ENCODE measurements around the gene CYP4F22. TPM values are rescaled to one million over a fixed set of nuclear protein-coding genes. Genes with fewer than 3 reads are reported as not detected.

The CYP4F22 gene
- total RNA-seq, 2 donors from 2014 or later: 0.19 to 0.22 TPM

- no peaks in the 10 kb centered on the region for H3K9me3 ChIP-seq
- H3K9ac ChIP-seq (ENCODE audit: low read depth in 2 of 2, low read length in 2 of 2): no peak overlapping the region
- H3K4me1 ChIP-seq: no peaks in the 10 kb centered on the region
- intact Hi-C loops (cut with DNase I): no loop called here
- no peak for TF ChIP-seq CTCF (IDR thresholded peaks at IDR 0.05)
- H3K27ac ChIP-seq: no peak overlapping the region
- no peak overlapping the region for H3K4me3 ChIP-seq
- no peaks in the 10 kb centered on the region for H3K36me3 ChIP-seq
- no peaks in the 10 kb centered on the region for H3K27me3 ChIP-seq
- DNase-seq: no peak
These were observed 75.8 kb downstream of the CYP4F22 start for GRCh38 chr19:15584095-15584494.

GRCh38 chr19:15584541-15585115 lies 76.3 kb downstream of the CYP4F22 start:
- Histone ChIP-seq H3K27ac (no peak overlapping the region), H3K9ac (ENCODE audit: low read depth in 2 of 2, low read length in 2 of 2) (no peak overlapping the region), H3K27me3 (no peaks in the 10 kb centered on the region)

GRCh38 chr19:15587663-15588062 lies 79.3 kb downstream of the CYP4F22 start:
- TF ChIP-seq CTCF (IDR thresholded peaks at IDR 0.05): no peak
- Histone ChIP-seq H3K27ac (no peak overlapping the region), H3K4me3 (no peak overlapping the region), H3K27me3 (no peaks in the 10 kb centered on the region), H3K9ac (ENCODE audit: low read depth in 2 of 2, low read length in 2 of 2) (no peak overlapping the region), H3K36me3 (no peaks in the 10 kb centered on the region), H3K4me1 (no peaks in the 10 kb centered on the region), H3K9me3 (no peaks in the 10 kb centered on the region)
- intact Hi-C loops (cut with DNase I): no loop called here
- DNase-seq: no peak

More at GRCh38 chr19:15584541-15585115, 76.3 kb downstream of the CYP4F22 start:
- H3K4me1 ChIP-seq: no peaks in the 10 kb centered on the region
- no peak overlapping the region for H3K4me3 ChIP-seq
- no peaks in the 10 kb centered on the region for H3K36me3 ChIP-seq
- DNase-seq: peak; percentile 85
- H3K9me3 ChIP-seq: no peaks in the 10 kb centered on the region
- intact Hi-C loops (cut with DNase I): no loop called here
- peak; percentile 79 for TF ChIP-seq CTCF (IDR thresholded peaks at IDR 0.05)

GRCh38 chr19:15588265-15588664 lies 79.9 kb downstream of the CYP4F22 start:
- Histone ChIP-seq H3K4me1 (no peaks in the 10 kb centered on the region), H3K9me3 (no peaks in the 10 kb centered on the region), H3K27ac (no peak overlapping the region), H3K9ac (ENCODE audit: low read depth in 2 of 2, low read length in 2 of 2) (no peak overlapping the region), H3K4me3 (no peak overlapping the region), H3K27me3 (no peaks in the 10 kb centered on the region), H3K36me3 (no peaks in the 10 kb centered on the region)
- intact Hi-C loops (cut with DNase I): no loop called here
- TF ChIP-seq CTCF (IDR thresholded peaks at IDR 0.05): no peak
- DNase-seq: no peak

- no peaks in the 10 kb centered on the region for H3K4me1 ChIP-seq
- no peak for DNase-seq
- TF ChIP-seq CTCF (IDR thresholded peaks at IDR 0.05): no peak
- H3K36me3 ChIP-seq: no peaks in the 10 kb centered on the region
- no peak overlapping the region for H3K27ac ChIP-seq
- no peaks in the 10 kb centered on the region for H3K9me3 ChIP-seq
- no peaks in the 10 kb centered on the region for H3K27me3 ChIP-seq
- no peak overlapping the region for H3K9ac ChIP-seq (ENCODE audit: low read depth in 2 of 2, low read length in 2 of 2)
- no peak overlapping the region for H3K4me3 ChIP-seq
- intact Hi-C loops (cut with DNase I): no loop called here
These were observed 81.6 kb downstream of the CYP4F22 start for GRCh38 chr19:15589760-15590451.

All from colonic mucosa (tissue), 4 donors.